Central memory CD4-positive, alpha-beta T cell (primary cell): ENCODE data around the gene UBE3D.
"Not testable (repeated sequence)": the region's sequence is repeated elsewhere in the genome, so short reads cannot be mapped to it uniquely, and the experiment has no call there.

Experiments used
- DNase-seq: peaks from one replicate; pipeline ENCODE4 v3.0.0; 2022

UBE3D gene

DNA sequence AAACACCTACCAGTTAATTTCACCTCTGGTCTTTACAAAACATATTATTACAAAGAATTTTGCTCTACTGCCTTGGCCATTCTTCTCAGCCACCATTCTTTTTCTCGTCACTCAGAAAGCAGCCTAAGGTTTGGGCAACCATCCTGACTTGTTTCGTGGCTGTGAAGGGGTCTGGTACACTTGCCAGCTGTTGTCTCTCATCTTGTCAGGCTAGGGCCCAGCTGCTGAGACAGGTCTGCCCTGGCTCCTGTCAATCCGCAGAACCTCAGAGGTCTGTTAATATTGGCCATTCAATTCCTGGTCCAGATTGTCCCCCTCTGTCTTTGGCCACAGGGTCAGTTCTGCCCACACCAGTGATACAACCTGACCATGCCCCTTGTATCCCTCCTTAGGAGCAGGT, 197.7 kb downstream of the UBE3D start:
- DNase-seq, result no peak

DNA sequence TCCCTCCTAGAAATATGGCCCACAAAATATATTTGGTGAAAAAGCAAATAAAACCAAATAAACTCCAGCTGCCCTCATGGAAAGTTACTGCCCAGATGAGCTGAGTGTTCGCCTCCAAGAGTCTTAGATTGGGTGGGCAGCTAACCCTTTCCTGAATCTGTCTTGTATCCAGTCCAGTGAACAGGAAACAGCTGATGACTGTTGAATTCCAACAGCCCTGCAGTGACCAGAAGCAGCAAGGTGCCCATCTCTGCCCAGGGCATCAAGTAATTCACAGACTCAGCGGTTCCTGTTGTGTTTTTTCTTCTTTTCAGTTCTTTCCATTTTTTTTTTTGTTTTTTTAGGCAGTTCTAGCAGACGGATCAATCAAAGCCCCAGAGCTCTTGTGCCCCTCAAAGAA, 199.2 kb downstream of the UBE3D start:
- no peak for DNase-seq

DNA sequence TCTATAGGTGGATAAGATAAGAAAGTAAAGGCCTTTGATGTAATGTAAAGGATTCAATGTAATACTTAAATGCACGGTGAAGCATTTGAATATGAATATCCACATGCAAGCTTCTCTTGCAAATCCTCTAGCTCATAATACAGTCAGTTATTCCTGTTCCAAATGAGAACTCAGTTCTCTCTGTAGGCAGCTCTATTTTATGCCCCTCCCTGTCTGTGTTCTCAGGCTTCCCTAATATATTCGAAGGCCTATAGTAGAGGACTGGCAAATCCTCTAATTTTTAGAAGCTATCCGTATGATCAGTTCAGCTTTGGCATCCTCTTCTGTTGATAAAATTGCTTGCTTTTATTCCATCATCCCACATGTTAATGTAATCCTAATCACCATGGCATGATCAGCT, 200.2 kb downstream of the UBE3D start:
- DNase-seq, result no peak

DNA sequence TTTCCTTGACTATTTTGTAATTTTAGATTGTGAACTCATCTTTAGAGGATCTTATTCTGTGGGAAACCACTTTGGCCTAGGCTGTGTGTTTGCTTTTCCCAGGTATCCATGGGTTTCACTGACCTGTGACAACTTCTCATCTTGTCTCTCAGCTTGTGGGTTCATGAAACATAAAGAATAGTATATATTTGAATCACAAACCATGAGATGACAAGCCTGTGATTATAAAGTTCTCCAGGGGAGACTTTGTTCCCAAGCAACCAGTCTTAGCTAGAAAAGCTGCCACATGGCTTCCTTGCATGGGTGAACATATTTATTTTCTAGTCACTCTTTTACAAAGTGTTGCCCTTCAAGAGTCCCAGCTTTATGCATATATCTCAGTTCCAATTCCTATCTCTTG, 201.9 kb downstream of the UBE3D start:
- no peak for DNase-seq

DNA sequence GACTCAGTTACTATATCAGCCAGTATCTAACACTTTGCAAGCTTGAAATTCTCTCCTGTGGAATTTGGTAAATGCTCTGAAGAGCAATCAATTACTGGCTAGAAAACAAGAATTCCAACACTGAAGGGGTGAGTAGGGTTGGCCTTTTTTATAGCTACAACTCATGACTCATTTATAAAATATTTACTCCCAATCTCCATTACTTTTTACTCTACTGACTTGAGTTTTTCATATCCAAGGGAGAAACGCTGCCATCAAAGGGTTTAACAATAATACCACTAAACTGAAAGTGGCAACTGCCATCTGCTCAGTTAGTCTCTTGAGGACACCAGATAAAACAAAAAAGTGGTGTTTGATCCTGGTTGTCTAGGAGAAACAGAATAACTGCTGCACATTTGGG, 203.1 kb downstream of the UBE3D start:
- DNase-seq, result no peak

DNA sequence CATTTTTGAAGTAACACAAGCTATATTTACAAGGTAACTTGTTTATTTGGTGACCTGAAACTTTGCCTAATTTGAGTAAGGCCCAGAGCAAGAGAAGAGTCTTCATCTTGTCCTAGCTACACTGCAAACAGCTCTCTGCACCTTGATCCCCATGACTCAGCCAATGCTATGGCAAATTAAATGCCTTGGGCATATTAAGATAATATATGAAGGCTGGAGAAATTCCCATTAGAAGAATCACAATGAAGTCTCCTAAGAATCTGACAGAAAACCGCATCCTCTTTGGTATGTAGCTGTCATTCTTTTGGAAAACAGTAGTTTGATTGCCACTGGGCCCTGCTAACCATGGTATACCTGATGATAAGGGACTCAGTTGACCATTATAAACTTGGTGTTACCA, 204.5 kb downstream of the UBE3D start:
- DNase-seq, result no peak

DNA sequence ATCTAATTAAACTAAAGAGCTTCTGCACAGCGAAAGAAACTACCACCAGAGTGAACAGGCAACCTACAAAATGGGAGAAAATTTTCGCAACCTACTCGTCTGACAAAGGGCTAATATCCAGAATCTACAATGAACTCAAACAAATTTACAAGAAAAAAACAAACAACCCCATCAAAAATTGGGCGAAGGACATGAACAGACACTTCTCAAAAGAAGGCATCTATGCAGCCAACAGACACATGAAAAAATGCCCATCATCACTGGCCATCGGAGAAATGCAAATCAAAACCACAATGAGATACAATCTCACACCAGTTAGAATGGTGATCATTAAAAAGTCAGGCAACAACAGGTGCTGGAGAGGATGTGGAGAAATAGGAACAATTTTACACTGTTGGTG, 209.6 kb downstream of the UBE3D start:
- not testable (repeated sequence) for DNase-seq

DNA sequence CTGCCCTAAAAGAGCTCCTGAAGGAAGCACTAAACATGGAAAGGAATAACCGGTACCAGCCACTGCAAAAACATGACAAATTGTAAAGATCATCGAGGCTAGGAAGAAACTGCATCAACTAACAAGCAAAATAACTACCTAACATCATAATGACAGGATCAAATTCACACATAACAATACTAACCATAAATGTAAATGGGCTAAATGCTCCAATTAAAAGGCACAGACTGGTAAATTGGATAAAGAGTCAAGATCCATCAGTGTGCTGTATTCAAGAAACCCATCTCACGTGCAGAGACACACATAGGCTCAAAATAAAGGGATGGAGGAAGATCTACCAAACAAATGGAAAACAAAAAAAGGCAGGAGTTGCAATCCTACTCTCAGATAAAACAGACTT, 212.7 kb downstream of the UBE3D start:
- not testable (repeated sequence) for DNase-seq

DNA sequence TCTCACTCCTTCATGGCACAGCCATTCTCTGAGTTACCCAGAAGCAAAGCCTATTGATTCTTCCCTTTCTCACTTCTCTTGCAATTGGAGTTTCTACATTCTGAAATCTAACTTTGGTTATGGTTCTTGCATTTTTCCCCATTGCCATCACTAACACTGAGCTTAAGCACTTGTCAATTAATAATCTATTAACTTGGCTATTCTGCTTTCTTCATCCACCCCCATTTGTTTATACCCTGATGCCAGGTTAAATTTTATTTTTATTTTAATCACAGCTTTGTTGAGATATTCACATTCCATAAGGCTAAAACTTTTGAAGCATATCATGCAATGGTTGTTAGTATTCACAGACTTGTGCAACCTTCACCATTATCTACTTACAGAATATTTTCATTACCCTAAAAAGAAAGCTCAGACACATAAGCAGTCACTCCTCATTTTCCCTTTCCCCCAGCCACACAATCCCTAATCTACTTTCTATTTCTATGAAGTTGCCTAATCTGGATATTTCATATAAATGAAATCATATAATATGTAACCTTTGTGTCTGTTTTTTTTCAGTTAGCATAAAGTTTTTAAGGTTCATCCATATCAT, 222.3 kb downstream of the UBE3D start:
- DNase-seq, result no peak

DNA sequence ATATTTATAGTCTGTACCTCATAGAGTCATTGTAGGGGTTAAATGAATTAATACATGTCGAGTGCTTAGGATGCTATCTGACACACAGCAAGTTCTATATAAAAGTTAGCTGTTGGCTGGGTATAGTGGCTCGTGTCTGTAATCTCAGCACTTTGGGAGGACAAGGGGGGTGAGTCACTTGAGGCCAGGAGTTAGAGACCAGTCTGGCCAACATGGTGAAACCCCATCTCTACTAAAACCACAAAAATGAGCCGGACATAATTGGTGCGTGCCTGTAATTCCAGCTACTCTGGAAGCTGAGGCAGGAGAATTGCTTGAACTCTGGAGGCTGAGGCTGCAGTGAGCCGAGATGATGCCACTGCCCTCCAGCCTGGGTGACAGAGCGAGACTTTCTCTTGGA, 222.9 kb downstream of the UBE3D start:
- no peak for DNase-seq
